Measurements from ENCODE around the gene MAT1A.
"Not testable (repeated sequence)": the region's sequence is repeated elsewhere in the genome, so short reads cannot be mapped to it uniquely, and the experiment has no call there.

GRCh38 chr10:80250399-80250798, 39.1 kb downstream of the MAT1A start:
- not testable (repeated sequence) for TF ChIP-seq ESRRA (IDR thresholded peaks at IDR 0.05; ENCODE audit: borderline replicate concordance, low read depth); CBX5 (IDR thresholded peaks at IDR 0.05; ENCODE audit: borderline replicate concordance, low read depth); TRIM24 (IDR thresholded peaks at IDR 0.05); ZNF253 (CRISPR knock-in tag; conservative IDR thresholded peaks at IDR 0.05); ZNF212 (CRISPR knock-in tag; IDR thresholded peaks at IDR 0.05); SAFB (IDR thresholded peaks at IDR 0.05; ENCODE audit: borderline replicate concordance, low read depth, low read length); KDM1A (IDR thresholded peaks at IDR 0.05); ELF1 (tag; IDR thresholded peaks at IDR 0.05); ZNF41 (CRISPR knock-in tag; conservative IDR thresholded peaks at IDR 0.05); CTCF (IDR thresholded peaks at IDR 0.05 in 2 of 3, conservative IDR thresholded peaks at IDR 0.05 in 1 of 3; ENCODE audit: insufficient read depth in 2 of 3, low read depth in 1 of 3, low read length in 3 of 3)
- TF ChIP-seq, protein P1, sequence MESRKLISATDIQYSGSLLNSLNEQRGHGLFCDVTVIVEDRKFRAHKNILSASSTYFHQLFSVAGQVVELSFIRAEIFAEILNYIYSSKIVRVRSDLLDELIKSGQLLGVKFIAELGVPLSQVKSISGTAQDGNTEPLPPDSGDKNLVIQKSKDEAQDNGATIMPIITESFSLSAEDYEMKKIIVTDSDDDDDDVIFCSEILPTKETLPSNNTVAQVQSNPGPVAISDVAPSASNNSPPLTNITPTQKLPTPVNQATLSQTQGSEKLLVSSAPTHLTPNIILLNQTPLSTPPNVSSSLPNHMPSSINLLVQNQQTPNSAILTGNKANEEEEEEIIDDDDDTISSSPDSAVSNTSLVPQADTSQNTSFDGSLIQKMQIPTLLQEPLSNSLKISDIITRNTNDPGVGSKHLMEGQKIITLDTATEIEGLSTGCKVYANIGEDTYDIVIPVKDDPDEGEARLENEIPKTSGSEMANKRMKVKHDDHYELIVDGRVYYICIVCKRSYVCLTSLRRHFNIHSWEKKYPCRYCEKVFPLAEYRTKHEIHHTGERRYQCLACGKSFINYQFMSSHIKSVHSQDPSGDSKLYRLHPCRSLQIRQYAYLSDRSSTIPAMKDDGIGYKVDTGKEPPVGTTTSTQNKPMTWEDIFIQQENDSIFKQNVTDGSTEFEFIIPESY (CRISPR knock-in tag; IDR thresholded peaks at IDR 0.05), result not testable (repeated sequence)
- TF ChIP-seq, protein P2, sequence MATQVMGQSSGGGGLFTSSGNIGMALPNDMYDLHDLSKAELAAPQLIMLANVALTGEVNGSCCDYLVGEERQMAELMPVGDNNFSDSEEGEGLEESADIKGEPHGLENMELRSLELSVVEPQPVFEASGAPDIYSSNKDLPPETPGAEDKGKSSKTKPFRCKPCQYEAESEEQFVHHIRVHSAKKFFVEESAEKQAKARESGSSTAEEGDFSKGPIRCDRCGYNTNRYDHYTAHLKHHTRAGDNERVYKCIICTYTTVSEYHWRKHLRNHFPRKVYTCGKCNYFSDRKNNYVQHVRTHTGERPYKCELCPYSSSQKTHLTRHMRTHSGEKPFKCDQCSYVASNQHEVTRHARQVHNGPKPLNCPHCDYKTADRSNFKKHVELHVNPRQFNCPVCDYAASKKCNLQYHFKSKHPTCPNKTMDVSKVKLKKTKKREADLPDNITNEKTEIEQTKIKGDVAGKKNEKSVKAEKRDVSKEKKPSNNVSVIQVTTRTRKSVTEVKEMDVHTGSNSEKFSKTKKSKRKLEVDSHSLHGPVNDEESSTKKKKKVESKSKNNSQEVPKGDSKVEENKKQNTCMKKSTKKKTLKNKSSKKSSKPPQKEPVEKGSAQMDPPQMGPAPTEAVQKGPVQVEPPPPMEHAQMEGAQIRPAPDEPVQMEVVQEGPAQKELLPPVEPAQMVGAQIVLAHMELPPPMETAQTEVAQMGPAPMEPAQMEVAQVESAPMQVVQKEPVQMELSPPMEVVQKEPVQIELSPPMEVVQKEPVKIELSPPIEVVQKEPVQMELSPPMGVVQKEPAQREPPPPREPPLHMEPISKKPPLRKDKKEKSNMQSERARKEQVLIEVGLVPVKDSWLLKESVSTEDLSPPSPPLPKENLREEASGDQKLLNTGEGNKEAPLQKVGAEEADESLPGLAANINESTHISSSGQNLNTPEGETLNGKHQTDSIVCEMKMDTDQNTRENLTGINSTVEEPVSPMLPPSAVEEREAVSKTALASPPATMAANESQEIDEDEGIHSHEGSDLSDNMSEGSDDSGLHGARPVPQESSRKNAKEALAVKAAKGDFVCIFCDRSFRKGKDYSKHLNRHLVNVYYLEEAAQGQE (IDR thresholded peaks at IDR 0.05; ENCODE audit: borderline replicate concordance), result not testable (repeated sequence)
- TF ChIP-seq, protein P2 (CRISPR knock-in tag; IDR thresholded peaks at IDR 0.05; ENCODE audit: low read depth), result not testable (repeated sequence)

All from K562 (cell line).